Measurements from ENCODE around the gene RPS6KA2.
"Not testable (repeated sequence)": the region's sequence is repeated elsewhere in the genome, so short reads cannot be mapped to it uniquely, and the experiment has no call there.

Gene RPS6KA2

DNA sequence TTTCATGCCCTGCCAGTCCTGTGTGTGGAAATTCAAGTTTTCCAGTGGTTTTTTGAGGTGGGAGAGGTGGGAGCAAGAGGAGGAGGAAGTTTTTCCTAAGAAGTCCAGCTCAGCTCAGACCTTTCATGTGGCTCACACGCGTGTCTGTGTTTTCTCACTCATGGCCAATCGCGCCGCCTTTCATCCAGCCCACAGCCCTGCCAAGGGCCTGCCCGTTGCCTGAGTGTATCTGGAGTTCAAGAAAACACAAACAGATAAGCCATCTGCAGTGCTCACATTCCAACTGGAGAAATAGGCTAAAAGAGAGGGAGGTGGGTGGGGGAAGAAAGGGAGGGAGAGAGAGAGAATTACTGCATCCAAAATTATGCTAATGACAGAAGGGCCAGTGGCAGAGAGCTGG is 231.7 kb downstream of the RPS6KA2 start:
- H3K9ac ChIP-seq (ENCODE audit: low read depth, low read length) = no peak overlapping the region
- ATAC-seq (ENCODE audit: insufficient read depth, low read depth) (no peak), DNase-seq (no peak)
- no peak overlapping the region for H3K4me2 ChIP-seq (ENCODE audit: insufficient read depth, low read length)
- H3K4me1 ChIP-seq (ENCODE audit: insufficient read depth, low read length) = no peaks in the 10 kb centered on the region
- no peak overlapping the region for H3K27ac ChIP-seq (ENCODE audit: low read length)
- H3K9me3 ChIP-seq (ENCODE audit: insufficient read depth, low read length, severe bottlenecking) = peaks cover 4% of the 10 kb centered on the region
- no peaks in the 10 kb centered on the region for H3K36me3 ChIP-seq (ENCODE audit: insufficient read depth, low read length)
- no peaks in the 10 kb centered on the region for H4K20me1 ChIP-seq (ENCODE audit: insufficient read depth, low read length)
- H3K4me3 ChIP-seq (ENCODE audit: low read depth in 1 of 2, low read length in 2 of 2) = no peak overlapping the region
- H3K27me3 ChIP-seq (ENCODE audit: insufficient read depth, low read length, poor library complexity) = no peaks in the 10 kb centered on the region
- no peak overlapping the region for H2AFZ ChIP-seq (ENCODE audit: low read depth, low read length)
- H3K79me2 ChIP-seq (ENCODE audit: insufficient read depth, low read length) = no peaks in the 10 kb centered on the region
- no peak for TF ChIP-seq EZH2 (IDR thresholded peaks at IDR 0.05; ENCODE audit: borderline replicate concordance, low read depth, low read length, severe bottlenecking)
- TF ChIP-seq, protein P1, sequence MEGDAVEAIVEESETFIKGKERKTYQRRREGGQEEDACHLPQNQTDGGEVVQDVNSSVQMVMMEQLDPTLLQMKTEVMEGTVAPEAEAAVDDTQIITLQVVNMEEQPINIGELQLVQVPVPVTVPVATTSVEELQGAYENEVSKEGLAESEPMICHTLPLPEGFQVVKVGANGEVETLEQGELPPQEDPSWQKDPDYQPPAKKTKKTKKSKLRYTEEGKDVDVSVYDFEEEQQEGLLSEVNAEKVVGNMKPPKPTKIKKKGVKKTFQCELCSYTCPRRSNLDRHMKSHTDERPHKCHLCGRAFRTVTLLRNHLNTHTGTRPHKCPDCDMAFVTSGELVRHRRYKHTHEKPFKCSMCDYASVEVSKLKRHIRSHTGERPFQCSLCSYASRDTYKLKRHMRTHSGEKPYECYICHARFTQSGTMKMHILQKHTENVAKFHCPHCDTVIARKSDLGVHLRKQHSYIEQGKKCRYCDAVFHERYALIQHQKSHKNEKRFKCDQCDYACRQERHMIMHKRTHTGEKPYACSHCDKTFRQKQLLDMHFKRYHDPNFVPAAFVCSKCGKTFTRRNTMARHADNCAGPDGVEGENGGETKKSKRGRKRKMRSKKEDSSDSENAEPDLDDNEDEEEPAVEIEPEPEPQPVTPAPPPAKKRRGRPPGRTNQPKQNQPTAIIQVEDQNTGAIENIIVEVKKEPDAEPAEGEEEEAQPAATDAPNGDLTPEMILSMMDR (IDR thresholded peaks at IDR 0.05; ENCODE audit: borderline replicate concordance, extremely low read depth, low read length, poor library complexity, severe bottlenecking) = no peak

DNA sequence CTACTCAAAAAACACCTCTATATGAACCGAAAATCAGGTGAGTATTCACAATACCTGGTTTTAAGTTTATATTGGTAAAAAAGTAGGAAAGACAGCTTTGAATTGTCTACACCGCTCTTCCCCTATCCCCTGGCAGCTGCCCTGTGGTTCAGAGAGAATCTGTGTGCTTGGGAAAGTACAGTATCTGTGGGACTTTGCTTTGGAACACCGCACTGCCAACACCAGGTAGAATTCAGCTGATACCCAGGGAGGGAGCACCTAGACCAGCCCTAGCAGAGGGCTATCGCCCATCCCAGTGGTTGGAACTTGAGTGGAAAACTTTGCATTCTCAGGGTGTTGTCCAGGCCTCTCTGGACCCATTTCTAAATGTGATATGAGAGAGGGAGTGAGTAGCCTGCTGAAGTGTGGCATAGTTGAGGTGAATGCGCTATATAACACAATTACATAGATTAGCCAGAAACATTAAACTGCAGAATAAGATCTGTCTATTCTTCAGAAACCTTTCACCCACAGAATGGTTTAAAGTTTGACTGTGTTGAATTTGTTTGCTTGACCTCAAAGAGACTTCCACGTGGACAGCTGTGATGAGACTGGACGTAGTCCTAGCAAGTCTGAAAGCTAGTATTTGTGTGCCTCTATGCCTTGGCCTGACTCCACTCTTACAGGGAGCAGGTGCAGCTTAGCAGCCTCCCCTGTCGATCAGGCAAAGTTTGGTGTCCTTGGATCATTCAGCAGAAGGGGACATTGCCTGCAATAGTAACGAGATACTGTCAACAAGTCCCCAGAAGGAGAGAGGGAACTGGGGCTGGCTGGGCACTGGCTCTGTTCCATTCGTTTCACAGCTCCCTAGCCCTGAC is 232.8 kb downstream of the RPS6KA2 start:
- Histone ChIP-seq H3K27me3 (ENCODE audit: insufficient read depth, low read length, poor library complexity) (no peaks in the 10 kb centered on the region), H3K4me3 (ENCODE audit: low read depth in 1 of 2, low read length in 2 of 2) (no peak overlapping the region), H4K20me1 (ENCODE audit: insufficient read depth, low read length) (no peaks in the 10 kb centered on the region), H3K9me3 (ENCODE audit: insufficient read depth, low read length, severe bottlenecking) (peaks cover 4% of the 10 kb centered on the region), H3K9ac (ENCODE audit: low read depth, low read length) (no peak overlapping the region), H3K36me3 (ENCODE audit: insufficient read depth, low read length) (no peaks in the 10 kb centered on the region), H3K4me1 (ENCODE audit: insufficient read depth, low read length) (no peaks in the 10 kb centered on the region), H3K27ac (ENCODE audit: low read length) (no peak overlapping the region), H3K4me2 (ENCODE audit: insufficient read depth, low read length) (no peak overlapping the region), H3K79me2 (ENCODE audit: insufficient read depth, low read length) (no peaks in the 10 kb centered on the region), H2AFZ (ENCODE audit: low read depth, low read length) (no peak overlapping the region)
- ATAC-seq (ENCODE audit: insufficient read depth, low read depth) (no peak), DNase-seq (no peak)
- TF ChIP-seq, protein P1 (IDR thresholded peaks at IDR 0.05; ENCODE audit: borderline replicate concordance, extremely low read depth, low read length, poor library complexity, severe bottlenecking) = no peak
- TF ChIP-seq EZH2 (IDR thresholded peaks at IDR 0.05; ENCODE audit: borderline replicate concordance, low read depth, low read length, severe bottlenecking) = no peak

DNA sequence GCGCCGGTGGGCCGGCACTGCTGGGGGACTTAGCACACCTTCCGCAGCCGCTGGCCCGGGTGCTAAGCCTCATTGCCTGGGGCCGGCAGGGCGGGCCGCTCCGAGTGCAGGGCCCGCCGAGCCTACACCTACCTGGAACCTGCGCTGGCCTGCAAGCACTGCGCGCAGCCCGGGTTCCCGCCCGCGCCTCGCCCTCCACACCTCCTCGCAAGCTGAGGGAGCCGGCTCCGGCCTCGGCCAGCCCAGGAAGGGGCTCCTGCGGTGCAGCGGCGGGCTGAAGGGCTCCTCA is 233.6 kb downstream of the RPS6KA2 start:
- Histone ChIP-seq H3K27me3 (ENCODE audit: insufficient read depth, low read length, poor library complexity) (no peaks in the 10 kb centered on the region), H3K9me3 (ENCODE audit: insufficient read depth, low read length, severe bottlenecking) (peaks cover 4% of the 10 kb centered on the region), H3K4me1 (ENCODE audit: insufficient read depth, low read length) (no peaks in the 10 kb centered on the region), H4K20me1 (ENCODE audit: insufficient read depth, low read length) (no peaks in the 10 kb centered on the region), H3K4me2 (ENCODE audit: insufficient read depth, low read length) (no peak overlapping the region), H3K4me3 (ENCODE audit: low read depth in 1 of 2, low read length in 2 of 2) (no peak overlapping the region), H3K36me3 (ENCODE audit: insufficient read depth, low read length) (no peaks in the 10 kb centered on the region), H3K27ac (ENCODE audit: low read length) (no peak overlapping the region), H3K79me2 (ENCODE audit: insufficient read depth, low read length) (no peaks in the 10 kb centered on the region), H2AFZ (ENCODE audit: low read depth, low read length) (no peak overlapping the region), H3K9ac (ENCODE audit: low read depth, low read length) (no peak overlapping the region)
- DNase-seq = no peak
- no peak for ATAC-seq (ENCODE audit: insufficient read depth, low read depth)
- TF ChIP-seq, protein P1 (IDR thresholded peaks at IDR 0.05; ENCODE audit: borderline replicate concordance, extremely low read depth, low read length, poor library complexity, severe bottlenecking) = no peak
- TF ChIP-seq EZH2 (IDR thresholded peaks at IDR 0.05; ENCODE audit: borderline replicate concordance, low read depth, low read length, severe bottlenecking) = no peak

DNA sequence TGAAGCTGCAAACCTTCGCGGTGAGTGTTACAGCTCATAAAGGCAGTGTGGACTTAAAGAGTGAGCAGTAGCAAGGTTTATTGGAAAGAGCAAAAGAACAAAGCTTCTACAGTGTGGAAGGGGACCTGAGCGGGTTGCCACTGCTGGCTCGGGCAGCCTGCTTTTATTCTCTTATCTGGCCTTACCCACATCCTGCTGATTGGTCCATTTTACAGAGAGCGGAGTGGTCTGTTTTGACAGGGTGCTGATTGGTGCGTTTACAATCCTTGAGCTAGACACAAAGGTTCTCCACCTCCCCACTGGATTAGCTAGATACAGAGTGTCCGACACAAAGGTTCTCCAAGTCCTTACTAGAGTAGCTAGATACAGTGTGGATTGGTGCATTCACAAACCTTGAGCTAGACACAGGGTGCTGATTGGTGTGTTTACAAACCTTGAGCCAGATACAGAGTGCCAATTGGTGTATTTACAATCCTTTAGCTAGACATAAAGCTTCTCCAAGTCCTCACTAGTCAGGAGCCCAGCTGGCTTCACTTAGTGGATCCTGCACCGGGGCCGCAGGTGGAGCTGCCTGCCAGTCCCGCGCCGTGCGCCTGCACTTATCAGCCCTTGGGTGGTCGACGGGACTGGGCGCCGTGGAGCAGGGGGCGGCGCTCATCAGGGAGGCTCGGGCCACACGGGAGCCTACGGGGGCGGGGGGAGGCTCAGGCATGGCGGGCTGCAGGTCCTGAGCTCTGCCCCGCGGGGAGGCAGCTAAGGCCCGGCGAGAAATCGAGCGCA is 234.1 kb downstream of the RPS6KA2 start:
- not testable (repeated sequence) for H3K36me3 ChIP-seq (ENCODE audit: insufficient read depth, low read length); H2AFZ ChIP-seq (ENCODE audit: low read depth, low read length); H3K9me3 ChIP-seq (ENCODE audit: insufficient read depth, low read length, severe bottlenecking); H3K4me1 ChIP-seq (ENCODE audit: insufficient read depth, low read length); H3K4me3 ChIP-seq (ENCODE audit: low read depth in 1 of 2, low read length in 2 of 2); H3K27ac ChIP-seq (ENCODE audit: low read length); H3K27me3 ChIP-seq (ENCODE audit: insufficient read depth, low read length, poor library complexity); DNase-seq; H4K20me1 ChIP-seq (ENCODE audit: insufficient read depth, low read length); H3K4me2 ChIP-seq (ENCODE audit: insufficient read depth, low read length); H3K9ac ChIP-seq (ENCODE audit: low read depth, low read length); H3K79me2 ChIP-seq (ENCODE audit: insufficient read depth, low read length); ATAC-seq (ENCODE audit: insufficient read depth, low read depth)
